ENCODE results near the gene SRR.

GRCh38 chr17:2266865-2267228, 36.9 kb upstream of the SRR start:
- TF ChIP-seq POLR2AphosphoS5 (IDR thresholded peaks at IDR 0.05; ENCODE audit: low read depth, low read length) (no peak), TAF1 (IDR thresholded peaks at IDR 0.05; ENCODE audit: low read depth, low read length) (no peak), POLR2A (IDR thresholded peaks at IDR 0.05; ENCODE audit: low read depth, low read length) (no peak; the same call in 1 of the 2 replicates)
